Uterus (tissue), 4 donors: ENCODE data around the gene AP2B1. TPM values are rescaled to one million over a fixed set of nuclear protein-coding genes. Genes with fewer than 3 reads are reported as not detected.

Experiments
- DNase-seq, 2 donors: peaks; one replicate each; pipeline ENCODE4 v3.0.0-alpha.2; 2019 to 2020
- H3K27ac ChIP-seq, 2 donors: fragments of 200-600 bp; sonication (generic); 1 replicate in 1 of 2; 2 replicates in 1 of 2; pipeline ENCODE4 v1.5.1; 2016 to 2018
- H3K27me3 ChIP-seq, 2 donors: fragments of 200-600 bp; sonication (generic); one replicate each; pipeline ENCODE4 v1.5.1; 2018 to 2019; ENCODE audit warnings: control low read depth in 1 of 2
- H3K36me3 ChIP-seq, 2 donors: fragments of 200-600 bp; sonication (generic); one replicate each; pipeline ENCODE4 v1.5.1; 2019; ENCODE audit warnings: control low read depth in 1 of 2
- H3K4me1 ChIP-seq, 2 donors: fragments of 200-600 bp; sonication (generic); one replicate each; pipeline ENCODE4 v1.5.1; 2018 to 2019; ENCODE audit warnings: control low read depth in 1 of 2
- H3K4me3 ChIP-seq, 2 donors: fragments of 200-600 bp; sonication (generic); 1 replicate in 1 of 2; 2 replicates in 1 of 2; pipeline ENCODE4 v1.5.1; 2018 to 2019; ENCODE audit warnings: mild to moderate bottlenecking in 1 of 2
- H3K9me3 ChIP-seq, 2 donors: fragments of 200-600 bp; sonication (generic); one replicate each; pipeline ENCODE4 v1.5.1; 2019; ENCODE audit warnings: control low read depth in 1 of 2
- POLR2A ChIP-seq, 2 donors: fragments of 450-650 bp; IDR thresholded peaks; one replicate each; pipeline ENCODE4 v1.6.1; 2016; ENCODE audit warnings: antibody characterized with exemption in 2 of 2, mild to moderate bottlenecking in 1 of 2, moderate library complexity in 1 of 2
- intact Hi-C: fragments of 100-400 bp; cut with DNase I; formaldehyde crosslinking; loops from one replicate; pipeline ENCODE4 v1.15.1; 2023; ENCODE audit warnings: low total_unique reads
- total RNA-seq, 4 donors: library from RNA; depleted of rRNA in 3 of 4; stranded (reverse); fragments of >200 nt in 3 of 4; gene quantifications; one replicate each; pipeline versions ENCODE4 v1.1.0 to v1.2.4, GENCODE V29; 2014 to 2023
- TF ChIP-seq, protein P1 (sequence below), 4 experiments: fragments of 200-600 bp in 2 of 4; fragments of 450-650 bp in 2 of 4; sonication (generic) in 2 of 4; IDR thresholded peaks; one replicate each; pipeline ENCODE4 v1.5.1; 2016 to 2019; ENCODE audit warnings: antibody characterized with exemption in 4 of 4, mild to moderate bottlenecking in 2 of 4, moderate library complexity in 1 of 4
- donor health status: DM: yes; HTN: yes; CAD: no.

AP2B1 gene
- total RNA-seq, 4 donors from 2014 or later = 40.7 to 124 (median 61.5) TPM

DNA sequence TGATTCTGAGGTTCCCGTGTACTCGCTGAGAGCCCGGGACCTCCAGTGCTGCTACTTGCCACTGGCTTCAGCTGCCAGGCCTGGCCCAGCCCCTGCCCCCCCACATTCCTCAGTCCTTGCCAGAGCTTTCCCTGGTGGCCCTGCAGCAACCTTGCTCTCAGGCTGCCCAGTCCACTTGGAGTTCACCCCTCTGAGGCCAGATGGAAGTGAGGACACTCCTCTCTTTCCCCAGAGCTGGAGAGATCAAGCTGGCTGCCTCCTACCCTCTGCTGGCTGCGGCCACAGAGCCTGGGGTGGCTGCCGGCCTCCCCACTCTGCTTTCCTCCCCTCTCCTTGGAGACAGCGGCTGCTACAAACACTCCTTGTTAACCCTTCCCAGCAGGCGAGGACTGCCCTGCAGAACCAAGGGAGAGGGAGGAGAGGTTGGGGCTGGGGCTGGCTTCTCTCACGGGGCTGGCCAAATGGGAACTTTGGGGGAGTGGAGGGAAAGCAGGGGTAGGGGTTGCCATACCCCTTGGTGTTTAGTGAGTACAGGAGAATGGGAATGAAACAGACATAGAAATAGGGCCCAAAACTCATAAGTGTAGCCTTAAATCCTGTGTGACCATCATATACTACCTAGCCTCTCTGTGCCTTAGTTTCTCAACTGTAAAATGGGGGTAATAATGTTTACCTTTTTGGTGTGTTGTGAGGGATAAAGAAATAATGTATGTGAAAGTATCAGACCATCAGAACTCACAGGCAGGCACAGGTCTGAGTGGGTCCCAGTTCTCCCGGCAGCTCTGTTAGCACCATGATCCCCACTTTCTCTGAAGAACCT lies 166.0 kb downstream of the AP2B1 start, which contains the start of gene GAS2L2:
Gene GAS2L2 (minus strand): TSS at position 295 of the 820 bp plus-strand sequence. CDS start 389 bp downstream, outside the sequence.
- H3K4me3 ChIP-seq = no peak within 1 kb of the TSS
- intact Hi-C loops = loop anchor here (5.0 kb wide), 1 partner anchor 436 kb away; no protein-coding TSS in a partner anchor
- no peak within 1 kb of the TSS for H3K27ac ChIP-seq

GRCh38 chr17:35757243-35757642 lies 170.1 kb downstream of the AP2B1 start:
- Histone ChIP-seq H3K4me1 (peaks cover 0 to 4% of the 10 kb centered on the region in 2 donors), H3K9me3 (no peaks in the 10 kb centered on the region), H3K27ac (no peak overlapping the region), H3K27me3 (peaks cover 0 to 2% of the 10 kb centered on the region in 2 donors), H3K4me3 (no peak overlapping the region), H3K36me3 (no peaks in the 10 kb centered on the region)
- DNase-seq = no peak
- TF ChIP-seq, protein P1, sequence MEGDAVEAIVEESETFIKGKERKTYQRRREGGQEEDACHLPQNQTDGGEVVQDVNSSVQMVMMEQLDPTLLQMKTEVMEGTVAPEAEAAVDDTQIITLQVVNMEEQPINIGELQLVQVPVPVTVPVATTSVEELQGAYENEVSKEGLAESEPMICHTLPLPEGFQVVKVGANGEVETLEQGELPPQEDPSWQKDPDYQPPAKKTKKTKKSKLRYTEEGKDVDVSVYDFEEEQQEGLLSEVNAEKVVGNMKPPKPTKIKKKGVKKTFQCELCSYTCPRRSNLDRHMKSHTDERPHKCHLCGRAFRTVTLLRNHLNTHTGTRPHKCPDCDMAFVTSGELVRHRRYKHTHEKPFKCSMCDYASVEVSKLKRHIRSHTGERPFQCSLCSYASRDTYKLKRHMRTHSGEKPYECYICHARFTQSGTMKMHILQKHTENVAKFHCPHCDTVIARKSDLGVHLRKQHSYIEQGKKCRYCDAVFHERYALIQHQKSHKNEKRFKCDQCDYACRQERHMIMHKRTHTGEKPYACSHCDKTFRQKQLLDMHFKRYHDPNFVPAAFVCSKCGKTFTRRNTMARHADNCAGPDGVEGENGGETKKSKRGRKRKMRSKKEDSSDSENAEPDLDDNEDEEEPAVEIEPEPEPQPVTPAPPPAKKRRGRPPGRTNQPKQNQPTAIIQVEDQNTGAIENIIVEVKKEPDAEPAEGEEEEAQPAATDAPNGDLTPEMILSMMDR (IDR thresholded peaks at IDR 0.05) = no peak
- intact Hi-C loops = no loop called here

More for the DNA sequence above, 166.0 kb downstream of the AP2B1 start, which contains the start of gene GAS2L2:
- TF ChIP-seq POLR2A (IDR thresholded peaks at IDR 0.05) = no peak
- TF ChIP-seq, protein P1 (IDR thresholded peaks at IDR 0.05) = no peak
- Histone ChIP-seq H3K4me1 (peaks cover 0 to 4% of the 10 kb centered on the region in 2 donors), H3K9me3 (no peaks in the 10 kb centered on the region), H3K27me3 (peaks cover 5 to 11% of the 10 kb centered on the region in 2 donors), H3K36me3 (no peaks in the 10 kb centered on the region)
- no peak for DNase-seq

DNA sequence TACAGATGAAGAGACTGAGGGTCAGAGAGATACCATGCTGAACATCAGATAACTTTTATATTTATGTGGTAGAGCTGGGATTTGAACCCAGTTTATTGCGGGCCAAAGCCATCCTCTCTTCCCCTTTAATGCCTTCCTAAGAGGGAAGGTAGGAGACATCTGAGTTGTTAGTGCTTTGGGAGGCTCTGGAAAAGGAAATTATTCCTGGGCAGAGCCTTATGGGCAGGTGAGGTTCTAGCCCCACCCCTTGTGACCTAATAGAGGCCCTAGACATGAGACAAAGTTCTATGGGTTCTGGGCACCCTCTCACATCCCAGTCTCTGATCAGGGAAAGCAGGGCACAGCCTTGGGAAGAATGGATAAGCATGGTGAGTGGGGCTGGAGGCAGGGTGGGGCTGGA lies 173.5 kb downstream of the AP2B1 start, which contains the start of gene C17orf50:
Gene C17orf50 (plus strand): TSS at position 301 of the 400 bp plus-strand sequence. CDS start 55 bp downstream, at position 356.
- Histone ChIP-seq H3K27ac (no peak within 1 kb of the TSS), H3K27me3 (no peaks in the 10 kb centered on the region), H3K4me3 (no peak within 1 kb of the TSS), H3K36me3 (no peaks in the 10 kb centered on the region), H3K9me3 (no peaks in the 10 kb centered on the region), H3K4me1 (no peaks in the 10 kb centered on the region)
- no peak for DNase-seq
- TF ChIP-seq POLR2A (IDR thresholded peaks at IDR 0.05) = no peak
- TF ChIP-seq, protein P1 (IDR thresholded peaks at IDR 0.05) = no peak
- intact Hi-C loops = no loop called here

DNA sequence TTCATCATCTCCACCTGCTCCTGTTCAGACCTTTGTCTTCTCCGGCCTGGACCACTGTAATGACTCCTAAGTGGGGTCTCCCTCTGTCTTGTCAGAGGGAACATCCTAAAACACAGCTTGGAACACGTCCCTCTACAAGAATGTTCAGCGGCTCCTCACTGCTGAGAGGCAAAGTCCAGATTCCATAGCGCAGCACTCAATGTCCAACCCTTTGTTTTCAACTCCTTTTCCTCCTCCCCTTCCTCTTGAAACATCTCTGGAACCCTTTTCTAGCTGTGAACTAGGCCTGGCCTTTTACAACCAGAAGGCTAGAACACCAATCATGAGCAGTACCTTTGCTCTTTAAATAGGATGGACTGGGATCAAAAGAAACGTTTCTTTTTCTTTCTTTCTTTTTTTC lies 174.5 kb downstream of the AP2B1 start:
- intact Hi-C loops = no loop called here
- DNase-seq = no peak
- no peaks in the 10 kb centered on the region for H3K36me3 ChIP-seq
- H3K27ac ChIP-seq = no peak overlapping the region
- TF ChIP-seq, protein P1 (IDR thresholded peaks at IDR 0.05) = no peak
- TF ChIP-seq POLR2A (IDR thresholded peaks at IDR 0.05) = no peak
- no peak overlapping the region for H3K4me3 ChIP-seq
- H3K9me3 ChIP-seq = no peaks in the 10 kb centered on the region
- no peaks in the 10 kb centered on the region for H3K27me3 ChIP-seq
- H3K4me1 ChIP-seq = no peaks in the 10 kb centered on the region

DNA sequence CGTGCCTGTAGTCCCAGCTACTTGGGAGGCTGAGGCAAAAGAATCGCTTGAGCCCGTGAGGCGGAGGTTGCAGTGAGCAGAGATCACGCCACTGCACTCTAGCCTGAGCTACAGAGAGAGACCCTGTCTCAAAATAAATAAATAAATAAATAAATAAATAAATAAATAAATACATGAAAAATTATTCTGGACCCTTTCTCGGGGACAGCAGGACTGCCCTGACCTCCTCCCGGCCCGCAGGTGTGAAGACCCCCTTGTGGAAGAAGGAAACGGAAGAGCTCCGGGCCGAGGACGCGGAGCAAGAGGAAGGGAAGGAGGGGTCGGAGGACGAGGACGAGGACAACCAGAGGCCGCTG lies 176.6 kb downstream of the AP2B1 start:
- H3K4me3 ChIP-seq = peak overlapping the region; percentile 20 to 38
- H3K36me3 ChIP-seq = no peaks in the 10 kb centered on the region
- no peaks in the 10 kb centered on the region for H3K9me3 ChIP-seq
- intact Hi-C loops = no loop called here
- no peaks in the 10 kb centered on the region for H3K4me1 ChIP-seq
- TF ChIP-seq, protein P1 (IDR thresholded peaks at IDR 0.05) = no peak
- no peak for TF ChIP-seq POLR2A (IDR thresholded peaks at IDR 0.05)
- DNase-seq = no peak
- H3K27me3 ChIP-seq = no peaks in the 10 kb centered on the region
- H3K27ac ChIP-seq = no peak overlapping the region
